ENCODE measurements around the gene SACS. TPM values are rescaled to one million over a fixed set of nuclear protein-coding genes. Genes with fewer than 3 reads are reported as not detected.

The SACS gene
- total and polyA plus RNA-seq, 2 experiments from 2014 or later: 3.2 to 29.9 TPM

GRCh38 chr13:23289917-23290357, 143.6 kb downstream of the SACS start:
- Histone ChIP-seq H3K36me3 (replicated peaks; ENCODE audit: insufficient read depth, low read depth) (no peaks in the 10 kb centered on the region), H3K4me1 (ENCODE audit: insufficient read depth) (no peaks in the 10 kb centered on the region), H3K27me3 (no peaks in the 10 kb centered on the region), H3K4me3 (no peak overlapping the region), H4K20me1 (ENCODE audit: insufficient read depth, poor library complexity, severe bottlenecking) (no peaks in the 10 kb centered on the region), H2AFZ (no peak overlapping the region), H3K9me2 (replicated peaks; ENCODE audit: insufficient read depth) (no peaks in the 10 kb centered on the region), H3K9me3 (ENCODE audit: low read depth) (no peaks in the 10 kb centered on the region), H3K27ac (no peak overlapping the region), H3K4me2 (no peak overlapping the region), H3K79me2 (no peaks in the 10 kb centered on the region)
- TF ChIP-seq EZH2 (IDR thresholded peaks at IDR 0.05; ENCODE audit: borderline replicate concordance) (no peak), CTCF (IDR thresholded peaks at IDR 0.05; ENCODE audit: poor library complexity) (no peak), EZH2phosphoT487 (IDR thresholded peaks at IDR 0.05; ENCODE audit: low read depth, severe bottlenecking, unreplicated experiment) (no peak)
- DNase-seq (ENCODE audit: low spot score): peak; percentile 18
- 75% methylated on average over 5 of the region's 5 CpGs for WGBS (ENCODE audit: low lambda C conversion rate, missing lambda C conversion rate)

GRCh38 chr13:23288995-23289394, 144.5 kb downstream of the SACS start:
- no peak overlapping the region for H3K27ac ChIP-seq
- no peak overlapping the region for H2AFZ ChIP-seq
- H3K4me3 ChIP-seq: no peak overlapping the region
- H4K20me1 ChIP-seq (ENCODE audit: insufficient read depth, poor library complexity, severe bottlenecking): no peaks in the 10 kb centered on the region
- DNase-seq (ENCODE audit: low spot score): no peak
- no peaks in the 10 kb centered on the region for H3K9me2 ChIP-seq (replicated peaks; ENCODE audit: insufficient read depth)
- no peaks in the 10 kb centered on the region for H3K36me3 ChIP-seq (replicated peaks; ENCODE audit: insufficient read depth, low read depth)
- H3K79me2 ChIP-seq: no peaks in the 10 kb centered on the region
- H3K4me2 ChIP-seq: no peak overlapping the region
- TF ChIP-seq EZH2 (IDR thresholded peaks at IDR 0.05; ENCODE audit: borderline replicate concordance) (no peak), CTCF (IDR thresholded peaks at IDR 0.05; ENCODE audit: poor library complexity) (no peak), EZH2phosphoT487 (IDR thresholded peaks at IDR 0.05; ENCODE audit: low read depth, severe bottlenecking, unreplicated experiment) (no peak)
- H3K4me1 ChIP-seq (ENCODE audit: insufficient read depth): no peaks in the 10 kb centered on the region
- H3K9me3 ChIP-seq (ENCODE audit: low read depth): no peaks in the 10 kb centered on the region
- H3K27me3 ChIP-seq: no peaks in the 10 kb centered on the region
- 72% methylated on average over 7 of the region's 7 CpGs for WGBS (ENCODE audit: low lambda C conversion rate, missing lambda C conversion rate)

GRCh38 chr13:23288564-23288963, 144.9 kb downstream of the SACS start:
- H3K4me3 ChIP-seq: no peak overlapping the region
- TF ChIP-seq EZH2 (IDR thresholded peaks at IDR 0.05; ENCODE audit: borderline replicate concordance) (no peak), CTCF (IDR thresholded peaks at IDR 0.05; ENCODE audit: poor library complexity) (no peak), EZH2phosphoT487 (IDR thresholded peaks at IDR 0.05; ENCODE audit: low read depth, severe bottlenecking, unreplicated experiment) (no peak)
- H3K79me2 ChIP-seq: no peaks in the 10 kb centered on the region
- H4K20me1 ChIP-seq (ENCODE audit: insufficient read depth, poor library complexity, severe bottlenecking): no peaks in the 10 kb centered on the region
- no peak overlapping the region for H3K27ac ChIP-seq
- no peak for DNase-seq (ENCODE audit: low spot score)
- H3K36me3 ChIP-seq (replicated peaks; ENCODE audit: insufficient read depth, low read depth): no peaks in the 10 kb centered on the region
- H3K9me3 ChIP-seq (ENCODE audit: low read depth): no peaks in the 10 kb centered on the region
- WGBS (ENCODE audit: low lambda C conversion rate, missing lambda C conversion rate): 100% methylated on average over 1 of the region's 1 CpG
- no peaks in the 10 kb centered on the region for H3K27me3 ChIP-seq
- no peaks in the 10 kb centered on the region for H3K4me1 ChIP-seq (ENCODE audit: insufficient read depth)
- H3K9me2 ChIP-seq (replicated peaks; ENCODE audit: insufficient read depth): no peaks in the 10 kb centered on the region
- no peak overlapping the region for H2AFZ ChIP-seq
- H3K4me2 ChIP-seq: no peak overlapping the region

GRCh38 chr13:23279321-23279720, 154.2 kb downstream of the SACS start:
- Histone ChIP-seq H4K20me1 (ENCODE audit: insufficient read depth, poor library complexity, severe bottlenecking) (no peaks in the 10 kb centered on the region), H3K4me1 (ENCODE audit: insufficient read depth) (no peaks in the 10 kb centered on the region), H3K9me3 (ENCODE audit: low read depth) (no peaks in the 10 kb centered on the region), H3K36me3 (replicated peaks; ENCODE audit: insufficient read depth, low read depth) (no peaks in the 10 kb centered on the region), H3K4me2 (no peak overlapping the region), H3K27ac (no peak overlapping the region), H3K9me2 (replicated peaks; ENCODE audit: insufficient read depth) (no peaks in the 10 kb centered on the region), H2AFZ (no peak overlapping the region), H3K27me3 (no peaks in the 10 kb centered on the region), H3K4me3 (no peak overlapping the region), H3K79me2 (no peaks in the 10 kb centered on the region)
- TF ChIP-seq EZH2 (IDR thresholded peaks at IDR 0.05; ENCODE audit: borderline replicate concordance): no peak
- no peak for TF ChIP-seq CTCF (IDR thresholded peaks at IDR 0.05; ENCODE audit: poor library complexity)
- TF ChIP-seq EZH2phosphoT487 (IDR thresholded peaks at IDR 0.05; ENCODE audit: low read depth, severe bottlenecking, unreplicated experiment): no peak
- WGBS (ENCODE audit: low lambda C conversion rate, missing lambda C conversion rate): 79% methylated on average over 5 of the region's 5 CpGs
- no peak for DNase-seq (ENCODE audit: low spot score)

All from hepatocyte (in vitro differentiated cells).